Endothelial cell of umbilical vein (primary cell): Measurements from ENCODE around the gene DENND1A. TPM values are rescaled to one million over a fixed set of nuclear protein-coding genes. Genes with fewer than 3 reads are reported as not detected.

ENCODE experiments used
- BruUV-seq: library from RNA; stranded (reverse); fragments of 400-500 nt; replicated peaks from 2 replicates; lab custom pipeline; 2021; lab: Mats Ljungman, UMichigan
- CTCF ChIA-PET: fragments of 300-600, 350-600 bp; sonication (Branson Sonifier 250); formaldehyde crosslinking; loops from one replicate; lab custom pipeline; 2021; ENCODE audit warnings: antibody characterized with exemption, inconsistent platforms; lab: Charles Lee
- POLR2A ChIA-PET: fragments of 300-600, 350-600 bp; sonication (Branson Sonifier 250); formaldehyde crosslinking; loops from one replicate; lab custom pipeline; 2021; ENCODE audit warnings: antibody characterized with exemption, inconsistent platforms; lab: Charles Lee
- DNase-seq: peaks from one replicate; pipeline ENCODE4 v3.0.0-alpha.2; 2011; ENCODE audit warnings: low read depth, low spot score
- FAIRE-seq: peaks from 2 replicates; lab custom pipeline; 2011; peaks lifted over from hg19 to GRCh38; lab: Jason Lieb, UNC
- H2AFZ ChIP-seq: 2 replicates; pipeline ENCODE4 v1.6.0; 2012; ENCODE audit warnings: low read depth, low read length, control low read depth, inconsistent platforms
- H3K27ac ChIP-seq: 2 replicates; pipeline ENCODE4 v1.5.1; 2011; ENCODE audit warnings: low read depth, mild to moderate bottlenecking, control low read depth, low read length, moderate library complexity; ENCODE audit not compliant: insufficient read depth
- H3K27me3 ChIP-seq, 2 experiments: 2 replicates each; pipeline versions ENCODE4 v1.6.0 to v1.6.1; 2011; ENCODE audit warnings: low read length in 2 of 2, mixed read lengths in 1 of 2; ENCODE audit not compliant: control insufficient read depth in 2 of 2, insufficient read depth in 2 of 2
- H3K36me3 ChIP-seq, 2 experiments: 2 replicates in 1 of 2; 3 replicates in 1 of 2; pipeline ENCODE4 v1.5.1; 2011; ENCODE audit warnings: low read length in 2 of 2, mild to moderate bottlenecking in 1 of 2, moderate library complexity in 1 of 2; ENCODE audit not compliant: control insufficient read depth in 2 of 2, insufficient read depth in 2 of 2; ENCODE audit errors: extremely low read depth in 1 of 2
- H3K4me1 ChIP-seq: 3 replicates; pipeline ENCODE4 v1.5.1; 2011; ENCODE audit warnings: mild to moderate bottlenecking, low read length; ENCODE audit not compliant: control insufficient read depth, insufficient read depth; ENCODE audit errors: extremely low read depth
- H3K4me2 ChIP-seq: 2 replicates; pipeline ENCODE4 v1.6.1; 2011; ENCODE audit warnings: low read length, control low read depth, mixed read lengths; ENCODE audit not compliant: insufficient read depth
- H3K4me3 ChIP-seq, 3 experiments: fragments of 200-600 bp in 1 of 3; sonication (generic), shearing (Covaris generic) in 1 of 3; replicated peaks in 1 of 3; 2 replicates each; pipeline ENCODE4 v1.5.1; 2011 to 2016; ENCODE audit warnings: control low read depth in 3 of 3, low read length in 3 of 3, mild to moderate bottlenecking in 2 of 3, inconsistent platforms in 1 of 3, low read depth in 1 of 3, moderate library complexity in 1 of 3; ENCODE audit not compliant: insufficient read depth in 1 of 3
- H3K79me2 ChIP-seq: 2 replicates; pipeline ENCODE4 v1.6.0; 2012; ENCODE audit warnings: low read length, inconsistent platforms; ENCODE audit not compliant: control insufficient read depth, insufficient read depth
- H3K9ac ChIP-seq: replicated peaks from 2 replicates; pipeline ENCODE3; 2011; ENCODE audit warnings: low read length, control low read depth; ENCODE audit not compliant: insufficient read depth; ENCODE audit errors: extremely low read depth
- H3K9me1 ChIP-seq: replicated peaks from 3 replicates; pipeline ENCODE4 v1.6.0; 2011; ENCODE audit warnings: mild to moderate bottlenecking, low read length; ENCODE audit not compliant: control insufficient read depth, insufficient read depth; ENCODE audit errors: extremely low read depth
- H3K9me3 ChIP-seq: replicated peaks from 2 replicates; pipeline ENCODE4 v1.5.1; 2012; ENCODE audit warnings: low read length, inconsistent platforms; ENCODE audit not compliant: control insufficient read depth, insufficient read depth
- H4K20me1 ChIP-seq: replicated peaks from 2 replicates; pipeline ENCODE3; 2011; ENCODE audit warnings: mild to moderate bottlenecking, low read length; ENCODE audit not compliant: control insufficient read depth, insufficient read depth; ENCODE audit errors: extremely low read depth
- CTCF ChIP-seq, 2 donors: IDR thresholded peaks; 1 replicate in 1 of 2; 2 replicates in 1 of 2; pipeline ENCODE4 v1.5.1; 2011; ENCODE audit warnings: low read length in 2 of 2, mild to moderate bottlenecking in 2 of 2, moderate library complexity in 2 of 2, control low read depth in 1 of 2, inconsistent platforms in 1 of 2, low read depth in 1 of 2; ENCODE audit not compliant: insufficient read depth in 1 of 2; ENCODE audit errors: extremely low read depth in 1 of 2
- JUN ChIP-seq: IDR thresholded peaks from 2 replicates; pipeline ENCODE4 v1.6.1; 2011; ENCODE audit warnings: borderline replicate concordance, low read depth; ENCODE audit not compliant: insufficient read length, insufficient read depth
- dilution Hi-C: fragments of 300-500 bp; cut with MboI; formaldehyde crosslinking; loops from one replicate; pipeline ENCODE4 v1.15.0; 2019; ENCODE audit warnings: low sequenced_read_pairs; ENCODE audit not compliant: extremely low pct_ligation_motif_present
- intact Hi-C: fragments of 100-400 bp; cut with micrococcal nuclease; formaldehyde crosslinking; loops from one replicate; pipeline ENCODE4 v1.10.0; 2022
- polyA plus RNA-seq, 4 experiments: library from polyadenylated mRNA; depleted of rRNA in 3 of 4; stranded (reverse) in 3 of 4; unstranded in 1 of 4; fragments of >200 nt; gene quantifications; 2 replicates each; pipeline versions ENCODE4 v1.2.1 to v1.2.3, GENCODE V29; 2011 to 2012; ENCODE audit warnings: missing spikeins in 1 of 4
- total RNA-seq: library from RNA; stranded (reverse); gene quantifications from 2 replicates; pipeline ENCODE4 v1.2.3, GENCODE V29; 2021

The DENND1A gene
- total and polyA plus RNA-seq, 2 donors (not counting 3 experiments of a cell fraction or from before 2014, with no cell fraction given): 18.5 to 24.5 TPM

GRCh38 chr9:123401879-123402513 is 527.9 kb downstream of the DENND1A start:
- H3K36me3 ChIP-seq: no peaks in the 10 kb centered on the region
- H3K4me2 ChIP-seq: no peak overlapping the region
- H3K4me3 ChIP-seq: no peak overlapping the region
- TF ChIP-seq JUN (no peak), CTCF (IDR thresholded peaks at IDR 0.05; ENCODE audit: extremely low read depth in 1 of 2, insufficient read depth in 1 of 2, low read depth in 1 of 2, low read length in 2 of 2) (peak; percentile 75 to 78)
- no peaks in the 10 kb centered on the region for H4K20me1 ChIP-seq
- H3K9me3 ChIP-seq: no peaks in the 10 kb centered on the region
- no peak overlapping the region for H3K9ac ChIP-seq
- H3K4me1 ChIP-seq: no peaks in the 10 kb centered on the region
- intact Hi-C loops (loop anchor here (1.0 to 10.0 kb wide), 4 partner anchors 143 to 923 kb away; no protein-coding TSS in a partner anchor), dilution Hi-C loops (no loop called here)
- FAIRE-seq (peak; percentile 92), DNase-seq (peak; percentile 64)
- ChIA-PET POLR2A (no interaction called here), CTCF (interaction anchor here (0.7 to 1.6 kb wide), 7 partner anchors 8 to 1135 kb away, joined by 3 to 18 read pairs (median 3); no protein-coding TSS in a partner anchor)
- no TSS peak for BruUV-seq
- no peak overlapping the region for H2AFZ ChIP-seq
- no peaks in the 10 kb centered on the region for H3K79me2 ChIP-seq
- H3K27ac ChIP-seq: no peak overlapping the region
- no peaks in the 10 kb centered on the region for H3K27me3 ChIP-seq
- no peaks in the 10 kb centered on the region for H3K9me1 ChIP-seq

GRCh38 chr9:123400926-123401503 is 528.9 kb downstream of the DENND1A start:
- Histone ChIP-seq H3K4me1 (no peaks in the 10 kb centered on the region), H3K4me3 (no peak overlapping the region), H3K9me3 (no peaks in the 10 kb centered on the region), H3K79me2 (no peaks in the 10 kb centered on the region), H2AFZ (no peak overlapping the region), H3K36me3 (no peaks in the 10 kb centered on the region), H3K27ac (no peak overlapping the region), H3K4me2 (no peak overlapping the region), H4K20me1 (no peaks in the 10 kb centered on the region), H3K27me3 (no peaks in the 10 kb centered on the region), H3K9ac (no peak overlapping the region), H3K9me1 (no peaks in the 10 kb centered on the region)
- DNase-seq: peak; percentile 63
- FAIRE-seq: no peak
- ChIA-PET CTCF (interaction anchor here (1.3 to 1.6 kb wide), 3 partner anchors 638 to 1136 kb away, joined by 4 to 18 read pairs (median 7); no protein-coding TSS in a partner anchor), POLR2A (no interaction called here)
- BruUV-seq: no TSS peak
- TF ChIP-seq JUN: no peak
- intact Hi-C loops: loop anchor here (5.0 to 10.0 kb wide), 2 partner anchors 726 to 924 kb away; no protein-coding TSS in a partner anchor
- dilution Hi-C loops: no loop called here
